GM18502 (cell line): ENCODE data around the gene FSIP1.

Experiments
- ATAC-seq: cut with Tn5 transposase; IDR thresholded peaks from one replicate; pipeline ENCODE4 v1.9.1; 2021; ENCODE audit warnings: mild to moderate bottlenecking; ENCODE audit not compliant: unreplicated experiment, poor library complexity

Gene FSIP1

DNA sequence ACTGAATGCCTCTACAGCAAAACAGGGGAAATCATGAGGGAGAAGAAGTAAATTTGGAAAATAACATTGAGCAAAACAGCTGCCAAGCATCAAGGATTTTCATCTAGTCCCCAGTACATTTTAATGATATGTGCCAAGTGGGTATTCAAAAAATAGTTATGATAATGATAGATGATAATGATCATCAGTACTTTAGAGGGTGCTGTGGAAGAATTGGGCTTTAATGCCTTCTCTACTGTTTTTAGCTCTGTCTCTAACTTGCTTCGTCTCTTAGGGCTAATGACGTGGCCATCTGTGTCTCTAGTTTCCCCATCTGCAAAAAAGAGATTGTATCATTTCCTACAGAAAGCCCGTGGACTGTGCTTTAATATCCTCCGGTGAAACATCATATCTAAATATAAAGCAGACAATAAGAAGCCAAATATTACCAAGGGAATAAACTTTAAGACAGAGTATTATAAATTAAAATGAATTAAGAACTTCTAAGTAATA is 10.2 kb upstream of the FSIP1 start:
- ATAC-seq, result no peak

DNA sequence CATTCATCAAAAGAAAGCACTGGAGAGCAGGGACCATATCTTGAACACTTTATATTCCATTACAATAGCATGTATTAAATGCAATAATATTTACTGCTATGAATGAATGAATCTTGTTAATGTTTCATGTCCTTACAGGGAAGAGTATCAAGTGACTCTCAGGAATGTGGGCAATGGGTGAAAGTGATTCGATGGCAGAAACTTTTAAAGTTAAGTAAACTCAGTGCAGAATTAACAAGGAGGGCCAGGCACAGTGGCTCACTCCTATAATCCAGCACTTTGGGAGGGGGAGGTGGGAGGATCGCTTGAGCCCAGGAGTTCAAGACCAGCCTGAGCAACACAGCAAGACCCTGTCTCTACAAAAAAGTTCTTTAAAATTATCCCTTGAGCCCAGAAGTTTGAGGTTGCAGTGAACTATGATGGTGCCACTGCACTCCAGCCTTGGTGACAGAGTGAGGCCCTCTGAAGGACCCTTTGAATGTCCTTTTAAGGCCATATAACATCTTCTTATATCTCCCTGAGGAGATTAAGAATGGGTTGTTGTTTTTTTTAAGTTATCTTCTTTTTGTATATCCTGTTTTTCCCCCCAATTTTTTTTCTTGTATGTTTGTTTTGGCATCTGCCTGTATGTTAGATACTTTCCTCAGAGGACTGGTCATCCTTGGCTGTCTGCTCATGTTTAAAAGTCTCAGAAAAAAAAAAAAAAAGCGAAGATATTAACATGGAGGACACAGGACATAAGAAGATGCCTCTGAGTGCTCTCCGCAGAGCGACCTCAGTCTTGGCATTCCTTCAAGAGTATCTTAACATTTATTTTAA is 9.6 kb upstream of the FSIP1 start:
- no peak for ATAC-seq

DNA sequence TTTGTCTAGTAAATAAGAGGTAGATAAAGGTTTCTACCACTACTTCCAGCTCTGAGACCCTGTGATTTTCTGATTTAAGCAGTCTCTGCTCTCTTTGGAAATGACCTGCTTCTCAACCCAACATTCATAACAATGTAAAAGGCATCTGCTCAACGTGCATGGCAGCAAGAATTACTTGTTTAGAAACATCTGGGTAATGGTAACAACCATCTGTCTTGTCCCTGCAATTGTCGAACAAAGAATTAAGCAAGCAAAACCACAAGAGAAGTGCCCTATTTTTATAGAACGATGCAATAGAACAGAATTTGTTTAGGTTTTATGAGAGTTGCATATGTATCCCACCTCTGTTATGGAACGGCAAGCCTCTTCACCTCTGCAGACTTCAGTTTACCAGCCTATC is 7.1 kb upstream of the FSIP1 start:
- no peak for ATAC-seq

DNA sequence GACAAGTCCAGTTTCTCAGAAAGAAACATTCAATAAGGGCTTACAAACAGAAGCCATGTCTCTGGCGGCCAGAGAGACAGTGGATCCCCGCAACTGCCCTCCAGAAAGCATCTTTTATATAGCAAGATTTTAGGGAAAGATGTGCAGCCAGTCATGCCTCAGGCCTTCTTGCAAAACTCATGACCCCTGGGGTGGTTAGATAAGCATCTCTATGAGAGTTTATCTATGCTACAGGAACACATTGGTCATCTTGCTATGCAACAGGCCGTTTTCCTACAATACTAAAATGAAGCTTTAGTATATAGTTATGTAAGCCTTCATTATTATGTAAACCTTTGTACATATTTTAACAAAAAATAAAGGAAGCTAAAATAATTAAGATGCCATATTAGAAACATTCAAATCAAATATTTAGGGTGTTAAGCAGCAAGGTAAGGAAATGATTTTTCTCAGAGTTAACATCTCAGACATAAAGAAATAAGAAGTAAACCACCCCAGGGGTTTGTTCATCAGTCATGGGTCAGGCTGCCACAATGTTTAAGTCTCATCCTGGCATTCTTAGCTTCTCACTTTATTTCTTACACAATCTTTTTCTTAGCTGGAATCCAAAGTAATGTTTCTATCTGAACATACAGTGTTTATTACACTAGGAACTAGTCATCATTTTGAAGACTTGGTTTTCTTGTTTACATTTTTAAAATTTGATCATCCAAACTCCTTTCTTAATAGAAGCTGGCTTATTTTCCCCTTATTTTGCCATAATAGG is 6.3 kb upstream of the FSIP1 start:
- no peak for ATAC-seq

DNA sequence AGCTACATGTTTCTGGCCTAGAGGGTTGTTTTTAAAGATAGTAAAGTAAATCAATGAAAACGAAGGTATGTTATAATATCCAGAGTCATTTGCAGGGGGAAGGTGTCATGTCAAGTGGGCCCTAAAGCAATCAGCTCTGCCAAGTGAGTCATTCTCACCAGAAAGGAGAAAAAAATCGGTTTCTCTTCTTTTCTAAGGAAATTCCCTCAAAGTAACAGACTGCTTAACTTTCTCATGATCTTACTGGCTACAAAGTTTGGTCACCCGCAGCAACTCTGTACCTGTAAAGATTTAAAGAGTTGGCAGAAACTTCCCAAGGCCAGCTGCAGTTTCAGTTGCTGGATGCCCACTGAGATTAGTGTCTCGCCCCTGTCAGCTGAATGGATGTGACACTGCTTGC is 5.5 kb upstream of the FSIP1 start:
- ATAC-seq, result peak; percentile 69

DNA sequence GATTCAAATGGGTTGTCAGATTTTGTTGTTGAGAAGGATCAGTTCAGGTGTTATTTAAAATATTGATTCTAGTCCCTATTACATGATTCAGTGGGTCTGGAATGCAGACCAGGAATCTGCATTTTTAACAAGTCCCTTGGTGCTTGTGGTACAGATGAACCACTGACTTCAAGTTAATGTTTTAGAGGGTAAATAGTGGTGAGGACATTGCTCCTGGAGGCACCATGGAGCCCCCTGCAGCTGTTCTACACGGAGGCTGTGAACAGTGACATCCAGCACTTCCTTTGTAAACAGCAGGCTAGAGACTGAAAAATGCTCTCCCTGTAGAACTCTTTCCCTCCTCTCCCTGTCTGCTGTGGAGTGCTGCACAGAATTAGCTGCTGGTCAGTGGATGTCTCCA is 4.8 kb upstream of the FSIP1 start:
- no peak for ATAC-seq

DNA sequence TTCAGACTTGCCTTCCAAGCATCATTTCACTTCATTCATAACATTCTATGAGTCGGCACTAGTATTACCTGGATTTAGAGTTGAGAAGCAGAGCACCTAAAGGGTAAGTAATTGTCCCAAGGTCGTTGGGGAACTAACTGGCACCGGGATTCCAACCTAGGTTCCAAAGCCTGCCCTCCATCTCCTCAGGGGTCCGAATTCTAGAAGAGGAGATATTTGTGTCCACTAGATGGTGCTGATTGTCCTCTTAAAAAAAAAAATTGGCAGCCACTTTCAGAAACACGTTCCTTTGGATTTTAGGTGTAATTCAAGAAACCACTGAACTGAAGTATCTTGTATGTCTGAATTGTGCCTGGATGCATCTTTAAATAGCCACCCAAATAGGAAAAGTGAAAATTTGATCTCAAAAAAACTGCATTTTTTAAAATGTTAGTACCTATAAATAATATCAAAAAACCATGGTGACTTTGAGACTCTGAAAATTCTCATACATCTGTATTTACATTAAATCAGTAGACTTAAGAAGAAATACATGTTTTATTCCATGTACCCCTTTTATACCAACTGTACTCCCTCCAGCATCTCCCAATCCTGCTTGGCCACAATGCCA is 3.9 kb upstream of the FSIP1 start:
- no peak for ATAC-seq

DNA sequence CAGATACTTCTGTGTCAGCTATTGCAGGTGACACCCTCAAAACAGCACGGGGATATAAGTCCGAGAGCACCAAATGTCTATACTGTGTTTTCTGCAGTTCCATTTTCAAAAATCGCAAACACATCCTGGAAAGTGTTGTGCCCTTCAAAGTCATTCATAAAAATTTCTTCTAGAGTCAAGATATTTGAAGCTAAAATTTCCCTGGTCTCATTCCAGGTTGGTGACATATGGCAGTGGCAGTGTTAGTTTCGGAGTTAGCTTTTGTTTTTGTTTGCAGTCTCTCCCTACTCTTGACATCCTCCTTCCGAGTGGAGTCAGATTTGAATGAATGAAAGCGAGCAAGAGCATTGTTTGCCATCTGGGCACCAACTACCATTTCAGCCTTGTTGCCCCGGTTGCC is 3.2 kb upstream of the FSIP1 start:
- ATAC-seq, result no peak

DNA sequence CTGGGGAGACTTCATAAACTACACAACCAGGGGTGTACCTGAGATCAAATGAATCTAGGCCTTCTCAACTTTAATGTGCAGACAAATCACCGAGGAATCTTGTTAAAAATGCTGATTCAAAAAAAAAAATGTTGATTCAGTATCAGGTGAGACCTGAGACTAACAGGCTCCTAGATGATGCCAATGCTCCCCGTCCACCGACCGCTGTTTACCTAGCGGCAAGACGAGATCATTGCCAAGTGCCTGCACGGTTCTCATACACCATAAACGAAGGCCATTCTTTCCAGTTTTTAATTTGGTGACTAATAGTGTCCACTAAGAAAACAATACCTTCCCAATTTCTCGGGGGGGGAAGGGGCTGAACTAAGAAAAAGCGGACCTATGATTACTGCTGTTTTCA is 2.5 kb upstream of the FSIP1 start:
- ATAC-seq, result no peak

DNA sequence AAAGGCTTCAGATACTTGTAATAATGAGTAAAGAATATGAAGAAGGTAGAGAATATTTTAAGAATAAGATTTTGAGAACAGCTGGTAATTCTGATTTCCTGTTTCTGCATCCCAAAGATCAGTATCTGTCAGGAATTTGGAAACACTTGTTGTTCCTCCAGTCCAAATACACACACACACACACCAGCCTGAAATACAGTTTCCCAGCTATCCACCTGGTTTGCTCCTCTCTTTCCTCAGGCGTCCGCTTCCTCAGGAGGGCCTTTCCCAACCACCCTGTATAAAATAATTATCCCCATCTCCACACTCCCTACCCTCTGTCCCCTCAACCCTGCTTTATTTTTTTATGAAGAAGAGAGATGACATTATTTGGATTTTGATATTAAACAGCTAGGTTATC is 2.0 kb upstream of the FSIP1 start:
- no peak for ATAC-seq

DNA sequence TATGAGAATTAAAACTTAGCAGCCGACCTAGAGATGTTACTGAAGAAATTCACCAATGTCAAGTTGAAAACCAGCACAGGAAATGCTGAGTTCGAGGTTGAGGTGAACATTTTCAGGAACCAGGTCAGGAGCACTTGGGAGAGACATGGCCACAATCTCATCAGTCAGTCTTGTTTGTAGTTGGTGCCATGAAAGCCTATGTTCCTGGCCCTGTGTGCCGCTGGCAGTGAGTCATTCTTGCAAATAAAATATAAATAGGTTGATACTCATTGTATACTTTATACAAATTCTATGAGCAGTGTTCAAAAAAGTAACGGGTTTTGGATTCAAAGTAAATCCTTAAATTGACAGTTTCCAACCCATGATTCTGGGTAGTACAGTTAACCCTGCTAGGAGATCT is 1.5 kb upstream of the FSIP1 start:
- no peak for ATAC-seq

DNA sequence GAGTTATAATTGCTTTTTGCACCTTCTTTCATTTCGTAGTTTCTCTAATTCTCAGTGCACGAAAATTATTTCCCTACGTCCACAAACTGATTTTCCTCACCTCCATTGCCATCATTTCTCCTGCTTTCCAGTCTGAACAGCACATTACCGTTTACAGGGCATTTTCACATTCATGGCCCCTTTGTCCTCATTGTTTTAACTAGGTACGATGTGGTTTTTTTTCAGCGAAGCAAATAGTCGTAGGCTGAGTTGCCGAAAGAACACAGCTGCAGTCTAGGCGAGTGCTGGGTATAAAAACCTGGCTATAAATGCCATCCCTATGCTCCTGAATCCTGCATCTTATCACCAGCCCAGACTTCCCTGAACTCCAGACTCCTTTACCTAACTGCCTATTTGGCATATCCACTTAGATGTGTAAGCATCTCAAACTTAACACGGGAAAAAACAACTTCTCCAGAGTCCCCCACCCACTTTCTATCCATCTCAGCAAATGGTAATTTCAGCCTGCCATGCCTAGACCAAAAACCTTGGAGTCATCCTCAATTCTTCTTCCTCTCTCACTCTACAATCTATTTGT is 691 bp upstream of the FSIP1 start:
- no peak for ATAC-seq

DNA sequence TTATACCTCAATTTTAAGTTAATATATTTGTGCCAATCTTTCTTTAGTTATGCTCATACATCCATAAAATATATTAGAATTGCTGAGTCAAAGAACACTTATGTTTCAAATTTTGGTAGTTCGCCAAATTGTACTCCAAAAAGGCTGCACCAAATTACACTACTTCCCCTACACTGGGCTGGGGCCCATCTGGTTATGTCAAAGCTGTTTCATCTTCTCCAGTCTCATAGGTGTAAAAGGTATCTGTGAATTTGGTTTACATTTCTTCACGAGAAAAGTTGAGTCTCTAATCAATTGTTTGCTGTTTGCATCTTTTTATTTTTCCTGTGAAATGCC is 706 bp downstream of the FSIP1 start:
- ATAC-seq, result no peak

DNA sequence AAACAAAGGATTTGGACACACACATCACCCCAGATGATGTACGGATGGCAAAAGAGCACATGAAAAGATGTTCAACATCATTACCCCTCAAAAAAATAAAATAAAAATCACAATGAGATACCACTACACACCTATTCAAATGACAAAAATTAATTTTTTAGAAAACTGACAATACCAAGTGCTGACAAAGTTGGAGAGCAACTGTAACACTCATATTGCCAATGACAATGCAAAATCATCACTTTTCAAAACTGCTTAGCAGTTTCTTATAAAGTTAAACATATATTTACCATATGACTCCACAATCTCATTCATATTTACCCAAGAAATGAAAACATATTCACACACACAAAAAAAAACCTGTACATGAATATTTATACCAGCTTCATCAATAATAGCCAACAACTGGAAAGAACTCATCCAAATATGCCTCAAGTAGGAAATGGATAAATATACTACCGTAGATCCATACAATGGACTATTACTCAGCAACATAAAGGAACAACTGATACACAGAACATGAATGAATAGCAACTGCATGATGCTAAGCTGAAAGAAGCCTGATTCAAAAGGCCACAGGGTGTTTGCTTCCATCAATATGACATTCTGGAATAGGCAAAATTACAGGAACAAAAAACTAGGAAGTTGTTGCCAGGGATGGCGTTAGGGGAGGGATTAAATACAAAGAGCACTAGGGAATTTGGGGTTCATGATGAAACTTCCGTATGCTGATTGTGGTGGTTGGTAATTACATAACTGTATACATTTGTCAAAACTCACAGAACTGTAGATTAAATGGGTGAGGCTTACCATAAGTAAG is 1.3 kb downstream of the FSIP1 start:
- ATAC-seq, result no peak

DNA sequence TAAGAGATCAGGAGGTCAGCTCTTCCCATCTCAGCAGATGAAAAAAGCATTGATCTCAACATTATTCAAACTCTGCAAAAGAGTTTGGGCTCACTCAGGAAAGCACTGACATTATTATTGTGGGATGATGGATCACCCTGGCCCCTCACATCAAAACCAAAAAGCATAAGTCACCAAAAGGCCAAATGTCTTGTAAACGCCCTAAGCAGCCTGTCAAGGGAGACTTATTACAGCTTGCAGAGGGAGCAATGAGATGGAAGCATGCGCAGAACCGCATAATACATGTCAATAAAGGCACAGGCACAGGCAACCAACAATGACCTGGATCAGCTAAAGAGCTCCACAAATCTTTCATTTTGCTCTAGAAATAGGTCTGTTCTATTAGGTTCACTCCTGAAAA is 4.6 kb downstream of the FSIP1 start:
- no peak for ATAC-seq

DNA sequence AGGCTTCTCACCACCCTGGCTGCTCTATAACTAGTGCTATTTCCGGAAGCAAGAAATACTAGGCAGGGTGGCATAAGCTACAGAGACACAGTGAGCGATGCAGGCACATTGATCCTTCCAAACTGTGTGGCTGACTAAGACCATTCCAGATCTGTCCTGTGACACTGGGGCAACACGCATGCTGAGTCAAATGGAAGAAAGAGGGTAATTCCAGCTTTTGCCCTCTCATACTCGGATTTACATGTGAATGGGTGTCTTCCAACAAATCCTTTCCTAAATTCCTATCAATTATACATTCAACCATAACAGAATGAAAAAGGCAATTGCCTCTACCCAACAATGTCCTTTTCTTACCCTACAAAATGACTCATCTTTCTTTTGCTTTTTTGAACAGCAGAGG is 5.1 kb downstream of the FSIP1 start:
- no peak for ATAC-seq

DNA sequence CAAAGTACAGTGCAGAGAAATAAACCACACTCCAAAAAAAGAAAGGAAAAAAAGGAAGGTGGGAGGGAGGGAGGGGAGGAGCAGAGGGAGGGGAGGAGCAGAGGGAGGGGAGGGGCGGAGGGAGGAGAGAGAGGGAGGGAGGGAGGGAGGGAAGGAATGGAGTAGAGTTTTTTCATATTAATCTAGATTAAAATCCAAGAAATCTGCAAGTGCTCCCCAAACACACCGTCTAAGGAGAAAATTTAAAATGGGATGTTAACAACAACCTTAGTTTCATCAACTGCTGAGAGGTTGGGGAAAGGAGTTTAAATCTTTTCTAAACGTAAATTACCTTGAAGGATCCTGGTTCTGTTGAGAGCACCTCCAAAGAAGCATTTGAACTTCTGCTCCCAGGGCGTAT is 6.6 kb downstream of the FSIP1 start:
- ATAC-seq, result no peak

DNA sequence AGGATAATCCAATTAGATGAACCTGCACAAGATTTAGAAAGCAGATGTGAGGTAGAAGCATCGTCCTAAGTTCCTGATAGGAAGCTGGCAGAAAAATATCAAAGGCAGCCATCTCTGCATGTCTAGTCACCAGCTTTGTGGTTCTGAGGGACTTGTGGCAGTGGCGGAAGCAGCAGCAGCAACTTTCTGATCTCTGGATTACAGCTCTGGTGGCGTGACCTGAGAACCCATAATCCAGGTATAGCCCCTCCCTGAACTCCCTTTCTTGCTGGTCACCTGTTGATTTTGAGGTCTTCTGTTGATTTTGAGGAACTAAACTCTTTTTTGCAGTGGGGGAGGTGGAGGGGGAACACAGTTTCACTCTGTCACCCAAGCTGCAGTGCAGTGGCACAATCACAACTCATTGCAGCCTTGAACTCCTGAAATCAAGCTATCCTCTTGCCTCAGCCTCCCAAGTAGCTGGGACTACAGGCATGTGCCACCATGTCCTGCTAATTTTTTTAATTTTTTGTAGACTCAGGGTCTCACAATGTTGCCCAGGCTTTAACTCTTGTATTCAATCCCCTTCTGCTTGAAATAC is 7.9 kb downstream of the FSIP1 start:
- peak; percentile 55 for ATAC-seq

DNA sequence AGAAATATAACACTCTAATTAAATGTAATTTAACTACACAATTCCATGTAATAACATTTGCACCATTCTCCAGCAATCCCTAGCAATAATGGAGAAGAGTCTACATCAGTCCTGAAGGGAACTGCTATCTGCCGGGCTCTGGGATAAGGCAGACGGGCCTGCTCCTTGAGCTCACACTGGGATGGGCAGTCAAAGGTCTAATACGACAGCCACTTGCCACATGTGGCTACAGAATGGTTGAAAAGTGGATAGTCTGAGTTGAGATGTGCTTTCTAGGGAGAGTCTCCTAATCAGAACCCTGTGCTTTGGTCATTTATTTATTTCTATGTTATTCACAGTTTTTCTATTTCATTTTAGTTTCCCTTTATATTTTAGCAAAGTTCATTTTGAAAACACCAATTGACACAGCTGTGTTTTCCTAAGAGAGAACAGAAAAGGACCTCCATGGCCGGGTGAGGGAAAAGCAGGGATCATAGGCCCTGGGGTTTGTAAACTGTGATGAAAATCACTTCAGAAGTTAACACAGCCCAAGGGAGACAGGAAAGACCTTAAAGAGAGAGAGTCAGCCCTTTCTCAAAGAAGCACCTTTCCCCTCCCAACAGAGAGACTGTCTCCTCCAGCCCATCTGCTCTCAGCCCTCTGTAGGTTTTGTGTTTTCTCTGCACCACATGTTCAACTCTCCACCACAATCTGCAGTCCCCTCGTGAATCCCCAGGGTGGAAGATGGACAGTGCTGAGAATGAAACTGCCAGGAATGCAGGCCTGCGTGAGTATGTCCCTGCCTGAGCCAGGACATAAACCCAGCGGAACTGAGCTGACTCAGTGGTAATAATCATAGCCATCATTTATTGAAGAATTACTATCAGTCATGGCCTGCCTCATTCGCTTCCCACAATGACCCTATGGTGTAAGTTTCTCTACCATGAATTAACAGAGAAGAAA is 11.6 kb downstream of the FSIP1 start:
- ATAC-seq, result no peak
